ENCODE results near the gene PAFAH1B2. TPM values are rescaled to one million over a fixed set of nuclear protein-coding genes. Genes with fewer than 3 reads are reported as not detected.

The PAFAH1B2 gene
- total RNA-seq, 4 donors from 2014 or later = 33.2 to 64.0 (median 48.5) TPM

GRCh38 chr11:117195258-117195657, 51.2 kb downstream of the PAFAH1B2 start:
- peaks cover 13 to 55% (median 20%) of the 10 kb centered on the region in 3 donors for H3K36me3 ChIP-seq
- no peaks in the 10 kb centered on the region for H3K9me3 ChIP-seq

GRCh38 chr11:117195761-117196160, 51.7 kb downstream of the PAFAH1B2 start:
- no peak for DNase-seq
- TF ChIP-seq CTCF (IDR thresholded peaks at IDR 0.05) (no peak), POLR2A (IDR thresholded peaks at IDR 0.05) (no peak)
- intact Hi-C loops (cut with DNase I) = no loop called here
- H3K4me1 ChIP-seq = peaks cover 12 to 44% (median 14%) of the 10 kb centered on the region in 3 donors
- WGBS, 2 donors = 81 to 88% methylated on average over 11 to 17 of the region's 19 CpGs
- H3K27ac ChIP-seq = no peak overlapping the region
- H3K4me3 ChIP-seq = no peak overlapping the region
- H3K36me3 ChIP-seq = peaks cover 8 to 50% (median 20%) of the 10 kb centered on the region in 3 donors
- H3K27me3 ChIP-seq = no peaks in the 10 kb centered on the region
- no peaks in the 10 kb centered on the region for H3K9me3 ChIP-seq

More at GRCh38 chr11:117195258-117195657, 51.2 kb downstream of the PAFAH1B2 start:
- H3K27me3 ChIP-seq = no peaks in the 10 kb centered on the region
- peaks cover 12 to 44% (median 14%) of the 10 kb centered on the region in 3 donors for H3K4me1 ChIP-seq
- no peak overlapping the region for H3K27ac ChIP-seq
- 82 to 89% methylated on average over 3 to 4 of the region's 4 CpGs for WGBS, 2 donors
- intact Hi-C loops (cut with DNase I) = no loop called here
- no peak for TF ChIP-seq POLR2A (IDR thresholded peaks at IDR 0.05)
- TF ChIP-seq CTCF (IDR thresholded peaks at IDR 0.05) = no peak
- DNase-seq = no peak
- no peak overlapping the region for H3K4me3 ChIP-seq

GRCh38 chr11:117197006-117197405, 52.9 kb downstream of the PAFAH1B2 start:
- intact Hi-C loops (cut with DNase I) = no loop called here

GRCh38 chr11:117197516-117198456, 53.7 kb downstream of the PAFAH1B2 start:
- Histone ChIP-seq H3K27ac (peak overlapping the region; percentile 50 to 93 (median 88)), H3K36me3 (peaks cover 0 to 32% (median 7%) of the 10 kb centered on the region in 3 donors), H3K27me3 (no peaks in the 10 kb centered on the region), H3K9me3 (no peaks in the 10 kb centered on the region), H3K4me1 (peaks cover 12 to 39% (median 14%) of the 10 kb centered on the region in 3 donors), H3K4me3 (peak overlapping the region in 3 of 4 donors; percentile 50 to 66 (median 52))
- TF ChIP-seq POLR2A (IDR thresholded peaks at IDR 0.05) = peak in 2 of 4 donors; percentile 25 to 66
- peak in 4 of 6 experiments; percentile 38 to 52 (median 46) for TF ChIP-seq CTCF (IDR thresholded peaks at IDR 0.05)
- WGBS, 2 donors = 45 to 53% methylated on average over 8 of the region's 17 CpGs
- no peak for DNase-seq
- intact Hi-C loops (cut with DNase I) = no loop called here

More at GRCh38 chr11:117197006-117197405, 52.9 kb downstream of the PAFAH1B2 start:
- H3K36me3 ChIP-seq = peaks cover 5 to 39% (median 13%) of the 10 kb centered on the region in 3 donors
- H3K4me1 ChIP-seq = peaks cover 12 to 44% (median 14%) of the 10 kb centered on the region in 3 donors
- no peaks in the 10 kb centered on the region for H3K27me3 ChIP-seq
- H3K9me3 ChIP-seq = no peaks in the 10 kb centered on the region
- 67 to 98% methylated on average over 5 to 6 of the region's 7 CpGs for WGBS, 2 donors
- peak overlapping the region in 3 of 4 donors; percentile 88 to 93 (median 89) for H3K27ac ChIP-seq
- TF ChIP-seq POLR2A (IDR thresholded peaks at IDR 0.05) (no peak), CTCF (IDR thresholded peaks at IDR 0.05) (no peak)
- no peak for DNase-seq
- H3K4me3 ChIP-seq = no peak overlapping the region

- no peaks in the 10 kb centered on the region for H3K27me3 ChIP-seq
- intact Hi-C loops (cut with DNase I) = no loop called here
- peaks cover 12 to 38% (median 14%) of the 10 kb centered on the region in 3 donors for H3K4me1 ChIP-seq
- TF ChIP-seq POLR2A (IDR thresholded peaks at IDR 0.05) (no peak), CTCF (IDR thresholded peaks at IDR 0.05) (no peak)
- peak overlapping the region; percentile 50 to 93 (median 88) for H3K27ac ChIP-seq
- H3K36me3 ChIP-seq = peaks cover 0 to 32% (median 10%) of the 10 kb centered on the region in 3 donors
- DNase-seq = no peak
- WGBS, 2 donors = 82% methylated on average over 3 of the region's 4 CpGs; no CpG with 5 or more reads in 1 of the 2 donors
- peak overlapping the region in 3 of 4 donors; percentile 50 to 66 (median 52) for H3K4me3 ChIP-seq
- no peaks in the 10 kb centered on the region for H3K9me3 ChIP-seq
Measured at GRCh38 chr11:117198613-117199012, 54.5 kb downstream of the PAFAH1B2 start.

All from esophagus squamous epithelium (tissue), 5 donors.